OCI-LY1 (cell line): ENCODE data around the gene MRPL1.

Source experiments
- CTCF ChIP-seq: fragments of 200-600 bp; sonication (generic), shearing (Covaris generic); IDR thresholded peaks from 2 replicates; pipeline ENCODE4 v1.5.1; 2017; ENCODE audit warnings: mild to moderate bottlenecking, antibody characterized with exemption, low read length, moderate library complexity, mixed read lengths
- EZH2 ChIP-seq: fragments of 200-600 bp; sonication (generic), shearing (Covaris generic); IDR thresholded peaks from 2 replicates; pipeline ENCODE4 v1.8.0; 2017; ENCODE audit warnings: borderline replicate concordance, mixed run types, mild to moderate bottlenecking, antibody characterized with exemption, low read length, moderate library complexity, mixed read lengths

DNA sequence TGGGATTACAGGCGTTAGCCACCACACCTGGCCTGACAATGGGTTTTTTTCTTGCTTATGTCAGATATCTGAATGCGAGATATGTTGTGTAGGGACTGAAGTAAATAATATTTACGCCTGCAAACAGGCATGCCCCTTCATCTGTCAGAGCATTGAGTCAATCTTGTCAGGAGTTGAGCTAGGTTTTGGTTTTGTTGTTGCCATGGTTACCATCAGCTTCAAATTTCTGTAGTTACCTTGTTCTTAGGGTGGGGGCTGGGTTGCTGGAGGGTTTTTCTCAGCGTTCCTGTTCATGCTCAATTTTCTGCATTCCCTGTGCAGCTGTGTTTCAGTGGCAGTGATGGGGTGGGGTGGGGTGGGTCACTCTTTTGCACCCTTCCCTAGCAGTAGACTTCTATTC is 14.5 kb downstream of the MRPL1 start:
- TF ChIP-seq CTCF (no peak), EZH2 (no peak)
